Measurements from ENCODE around the gene TAF5.
A peak's percentile ranks its signal among the peaks of the same experiment; 100 is the strongest.
"Not testable (repeated sequence)": the region's sequence is repeated elsewhere in the genome, so short reads cannot be mapped to it uniquely, and the experiment has no call there.

The TAF5 gene

DNA sequence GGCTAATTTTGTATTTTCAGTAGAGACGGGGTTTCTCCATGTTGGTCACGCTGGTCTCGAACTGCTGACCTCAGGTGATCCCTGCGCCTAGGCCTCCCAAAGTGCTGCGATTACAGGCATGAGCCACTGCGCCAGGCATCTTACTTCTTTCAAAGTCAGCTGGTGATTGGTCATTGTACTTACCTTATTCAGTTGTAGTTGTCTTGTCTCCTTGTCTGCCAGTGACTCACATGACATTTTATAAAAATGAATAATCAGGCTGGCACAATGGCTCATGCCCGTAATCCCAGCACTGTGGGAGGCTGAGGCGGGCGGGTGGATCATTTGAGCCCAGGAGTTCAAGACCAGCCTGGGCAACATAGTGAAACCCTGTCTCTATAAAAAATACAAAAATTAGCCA lies 7.0 kb upstream of the TAF5 start:
- H3K27ac ChIP-seq (ENCODE audit: low read length); H3K36me3 ChIP-seq (ENCODE audit: control insufficient read depth in 1 of 2, insufficient read depth in 2 of 2, low read length in 2 of 2); H3K4me3 ChIP-seq (ENCODE audit: low read depth in 1 of 2, low read length in 2 of 2); H3K27me3 ChIP-seq (ENCODE audit: low read depth, low read length); H3K4me1 ChIP-seq (ENCODE audit: control insufficient read depth in 1 of 2, insufficient read depth in 2 of 2, low read length in 2 of 2); H3K9me3 ChIP-seq (ENCODE audit: control insufficient read depth in 1 of 2, low read length in 2 of 2): not testable (repeated sequence)

DNA sequence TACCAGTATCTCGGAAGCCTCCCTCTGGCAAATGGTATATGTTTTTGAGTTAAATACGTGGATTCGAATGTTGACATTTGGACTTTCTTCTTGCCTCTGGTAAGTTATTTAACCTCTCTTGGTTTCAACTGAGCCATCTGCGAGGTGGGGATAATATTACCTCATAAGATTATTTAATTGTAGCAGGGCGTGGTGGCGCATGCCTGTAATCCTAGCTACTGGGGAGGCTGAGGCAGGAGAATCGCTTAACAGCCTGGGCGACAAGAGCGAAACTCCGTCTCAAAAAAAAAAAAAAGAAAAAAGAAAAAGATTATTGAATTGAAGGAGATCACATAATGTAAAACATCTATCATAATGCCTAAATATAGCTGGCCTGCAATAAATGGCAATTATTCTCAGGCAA lies 396 bp upstream of the TAF5 start:
- Histone ChIP-seq H3K27ac (ENCODE audit: low read length) (peak overlapping the region; percentile 59), H3K36me3 (ENCODE audit: control insufficient read depth in 1 of 2, insufficient read depth in 2 of 2, low read length in 2 of 2) (no peaks in the 10 kb centered on the region), H3K27me3 (ENCODE audit: low read depth, low read length) (no peaks in the 10 kb centered on the region), H3K4me1 (ENCODE audit: control insufficient read depth in 1 of 2, insufficient read depth in 2 of 2, low read length in 2 of 2) (peaks cover 0 to 13% of the 10 kb centered on the region in 2 donors), H3K4me3 (ENCODE audit: low read depth in 1 of 2, low read length in 2 of 2) (peak overlapping the region; percentile 65 to 99), H3K9me3 (ENCODE audit: control insufficient read depth in 1 of 2, low read length in 2 of 2) (no peaks in the 10 kb centered on the region)

DNA sequence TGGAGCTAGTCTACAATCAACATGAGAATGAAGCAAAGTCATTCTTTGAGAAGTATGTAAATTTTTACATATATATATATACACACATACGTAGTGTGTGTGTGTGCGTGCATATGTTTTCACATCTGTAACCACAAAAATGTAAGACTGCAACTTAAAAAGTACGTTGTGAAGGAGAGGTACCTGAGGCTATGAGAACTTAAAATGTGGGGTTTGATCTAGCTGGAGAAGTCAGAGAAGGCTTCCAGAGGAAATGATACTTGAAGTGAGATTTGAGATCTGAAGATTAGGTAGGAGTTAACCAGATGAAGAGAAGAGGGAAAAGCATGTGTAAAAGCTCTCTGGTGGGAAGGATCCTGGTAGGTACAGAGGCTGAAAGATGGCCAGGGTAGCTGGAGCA lies 5.8 kb downstream of the TAF5 start:
- no peaks in the 10 kb centered on the region for H3K9me3 ChIP-seq (ENCODE audit: control insufficient read depth in 1 of 2, low read length in 2 of 2)
- H3K27me3 ChIP-seq (ENCODE audit: low read depth, low read length), result no peaks in the 10 kb centered on the region
- peaks cover 0 to 11% of the 10 kb centered on the region in 2 donors for H3K4me1 ChIP-seq (ENCODE audit: control insufficient read depth in 1 of 2, insufficient read depth in 2 of 2, low read length in 2 of 2)
- no peak overlapping the region for H3K4me3 ChIP-seq (ENCODE audit: low read depth in 1 of 2, low read length in 2 of 2)
- peaks cover 20 to 22% of the 10 kb centered on the region in 2 donors for H3K36me3 ChIP-seq (ENCODE audit: control insufficient read depth in 1 of 2, insufficient read depth in 2 of 2, low read length in 2 of 2)
- H3K27ac ChIP-seq (ENCODE audit: low read length), result no peak overlapping the region

DNA sequence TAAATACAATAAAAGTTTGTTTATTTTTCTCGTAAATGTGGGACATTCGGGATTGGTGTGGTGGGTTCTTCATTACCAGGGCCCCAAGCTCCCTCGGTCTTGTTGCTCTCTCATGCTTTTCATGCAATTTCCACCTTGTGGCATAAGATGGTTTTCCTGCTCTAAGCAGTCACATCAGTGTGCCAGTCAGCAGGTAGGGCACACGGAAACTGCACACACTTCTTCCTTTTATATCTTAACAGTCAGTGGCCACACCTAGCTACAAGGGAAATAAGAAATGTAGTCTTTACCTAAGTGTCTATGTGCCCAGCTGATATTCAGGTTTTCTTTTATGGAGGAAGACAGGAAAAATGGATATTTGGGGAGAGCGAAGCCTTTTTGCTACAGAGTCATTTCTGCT lies 6.5 kb downstream of the TAF5 start:
- Histone ChIP-seq H3K4me1 (ENCODE audit: control insufficient read depth in 1 of 2, insufficient read depth in 2 of 2, low read length in 2 of 2) (peaks cover 0 to 5% of the 10 kb centered on the region in 2 donors), H3K9me3 (ENCODE audit: control insufficient read depth in 1 of 2, low read length in 2 of 2) (no peaks in the 10 kb centered on the region), H3K27ac (ENCODE audit: low read length) (no peak overlapping the region), H3K36me3 (ENCODE audit: control insufficient read depth in 1 of 2, insufficient read depth in 2 of 2, low read length in 2 of 2) (peaks cover 20 to 25% of the 10 kb centered on the region in 2 donors), H3K4me3 (ENCODE audit: low read depth in 1 of 2, low read length in 2 of 2) (no peak overlapping the region), H3K27me3 (ENCODE audit: low read depth, low read length) (no peaks in the 10 kb centered on the region)

DNA sequence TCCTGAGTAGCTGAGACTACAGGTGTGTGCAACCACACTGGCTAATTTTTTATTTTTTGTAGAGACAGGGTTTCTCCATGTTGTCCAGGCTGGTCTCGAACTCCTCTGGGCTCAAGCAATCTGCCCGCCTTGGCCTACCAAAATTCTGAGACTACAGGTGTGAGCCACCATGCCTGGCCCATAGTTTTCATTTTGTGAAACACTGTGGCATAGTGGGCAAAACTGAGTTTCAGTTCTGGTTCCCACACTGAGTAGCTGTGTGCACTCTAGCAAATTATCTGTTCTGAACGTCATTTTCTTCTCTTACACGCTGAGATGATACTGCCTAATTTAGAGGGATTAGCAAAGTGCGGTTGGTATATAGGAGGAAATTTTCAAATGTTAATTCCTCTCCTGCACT lies 15.0 kb downstream of the TAF5 start:
- no peaks in the 10 kb centered on the region for H3K4me1 ChIP-seq (ENCODE audit: control insufficient read depth in 1 of 2, insufficient read depth in 2 of 2, low read length in 2 of 2)
- no peak overlapping the region for H3K27ac ChIP-seq (ENCODE audit: low read length)
- no peak overlapping the region for H3K4me3 ChIP-seq (ENCODE audit: low read depth in 1 of 2, low read length in 2 of 2)
- no peaks in the 10 kb centered on the region for H3K9me3 ChIP-seq (ENCODE audit: control insufficient read depth in 1 of 2, low read length in 2 of 2)
- H3K36me3 ChIP-seq (ENCODE audit: control insufficient read depth in 1 of 2, insufficient read depth in 2 of 2, low read length in 2 of 2), result peaks cover 12 to 28% of the 10 kb centered on the region in 2 donors
- H3K27me3 ChIP-seq (ENCODE audit: low read depth, low read length), result no peaks in the 10 kb centered on the region

DNA sequence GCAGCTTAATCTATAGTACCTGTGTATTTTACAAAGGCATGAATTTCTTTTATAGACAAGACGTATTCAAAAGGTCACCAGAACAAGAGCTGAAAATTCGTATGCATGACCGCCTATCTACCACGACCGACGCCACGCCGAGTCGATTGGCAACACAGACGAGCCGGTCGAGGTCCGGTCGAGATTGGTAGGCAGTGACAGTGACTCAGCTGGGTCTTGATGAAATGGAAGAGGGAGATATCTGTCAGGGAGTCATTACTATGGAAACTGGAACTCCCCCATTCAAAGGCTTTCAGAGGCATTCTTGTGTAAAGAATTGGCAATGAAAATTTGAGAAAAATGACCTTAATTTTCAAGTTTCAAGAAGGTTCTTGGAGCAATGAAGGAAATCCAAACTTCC lies 26.4 kb downstream of the TAF5 start:
- H3K36me3 ChIP-seq (ENCODE audit: control insufficient read depth in 1 of 2, insufficient read depth in 2 of 2, low read length in 2 of 2), result peaks cover 26 to 31% of the 10 kb centered on the region in 2 donors
- H3K27ac ChIP-seq (ENCODE audit: low read length), result no peak overlapping the region
- H3K4me3 ChIP-seq (ENCODE audit: low read depth in 1 of 2, low read length in 2 of 2), result no peak overlapping the region
- H3K4me1 ChIP-seq (ENCODE audit: control insufficient read depth in 1 of 2, insufficient read depth in 2 of 2, low read length in 2 of 2), result peaks cover 13 to 38% of the 10 kb centered on the region in 2 donors
- H3K27me3 ChIP-seq (ENCODE audit: low read depth, low read length), result no peaks in the 10 kb centered on the region
- H3K9me3 ChIP-seq (ENCODE audit: control insufficient read depth in 1 of 2, low read length in 2 of 2), result no peaks in the 10 kb centered on the region

DNA sequence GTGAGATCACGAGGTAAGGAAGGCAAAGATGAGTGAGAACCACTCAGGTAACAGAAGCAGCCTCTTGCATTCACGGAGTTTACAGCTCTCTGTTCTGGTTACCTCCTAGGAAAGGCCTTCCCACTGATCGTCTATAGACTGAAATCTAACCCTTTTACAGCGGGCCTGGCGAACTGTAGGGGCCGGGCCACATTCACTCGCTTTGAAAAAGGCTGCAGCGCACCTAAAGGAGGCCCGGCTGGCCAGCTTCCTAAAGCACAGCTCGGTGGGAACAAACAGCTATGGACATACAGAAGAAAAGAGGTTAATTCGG lies 27.9 kb downstream of the TAF5 start:
- H3K4me1 ChIP-seq (ENCODE audit: control insufficient read depth in 1 of 2, insufficient read depth in 2 of 2, low read length in 2 of 2), result peaks cover 13 to 38% of the 10 kb centered on the region in 2 donors
- H3K27ac ChIP-seq (ENCODE audit: low read length), result peak overlapping the region; percentile 94
- peaks cover 25 to 31% of the 10 kb centered on the region in 2 donors for H3K36me3 ChIP-seq (ENCODE audit: control insufficient read depth in 1 of 2, insufficient read depth in 2 of 2, low read length in 2 of 2)
- H3K9me3 ChIP-seq (ENCODE audit: control insufficient read depth in 1 of 2, low read length in 2 of 2), result no peaks in the 10 kb centered on the region
- no peaks in the 10 kb centered on the region for H3K27me3 ChIP-seq (ENCODE audit: low read depth, low read length)
- H3K4me3 ChIP-seq (ENCODE audit: low read depth in 1 of 2, low read length in 2 of 2), result peak overlapping the region; percentile 91 to 96

DNA sequence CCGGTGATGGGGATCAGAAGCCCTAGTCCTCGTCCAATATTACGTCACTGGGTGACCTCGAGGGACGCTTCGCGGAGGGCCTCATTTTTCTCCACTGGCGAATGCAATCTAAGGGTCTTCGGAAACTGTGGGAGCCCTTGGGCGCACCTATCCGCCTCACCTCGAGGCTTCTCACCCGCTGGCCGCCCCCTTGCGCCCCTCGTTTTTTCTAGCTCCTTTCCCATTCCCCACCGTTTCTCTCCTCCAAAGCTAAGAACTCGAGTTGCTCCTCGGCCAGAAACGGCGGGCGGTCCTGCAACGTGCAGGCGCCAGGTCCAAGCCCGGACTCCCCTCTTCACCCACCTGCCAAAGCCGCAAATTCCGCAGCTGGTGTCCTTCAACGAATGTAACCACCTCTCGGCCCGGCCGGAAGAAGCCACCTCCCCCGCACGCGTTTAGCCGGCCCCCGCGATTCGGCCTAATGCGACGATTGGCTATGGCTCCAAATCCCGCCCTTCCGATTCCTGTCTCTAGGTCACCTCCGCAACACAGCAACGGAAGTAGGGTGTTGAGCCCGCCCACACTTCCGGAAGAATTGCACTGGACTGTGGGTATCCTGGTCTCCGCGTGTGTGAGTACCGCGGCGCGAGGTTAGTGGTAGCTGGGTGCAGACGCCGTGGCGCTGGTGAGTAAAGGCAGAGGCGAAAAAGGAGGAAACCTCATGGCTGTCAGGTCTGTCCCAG lies 28.5 kb downstream of the TAF5 start, which contains the start of the genes ATP5MK and PDCD11:
ATP5MK (minus strand) TSS at position 409 of the 722 bp plus-strand sequence. CDS start 4,018 bp downstream, outside the sequence.
PDCD11 (plus strand) TSS at position 560 of the 722 bp plus-strand sequence. CDS start 1,801 bp downstream, outside the sequence.
- Histone ChIP-seq H3K4me1 (ENCODE audit: control insufficient read depth in 1 of 2, insufficient read depth in 2 of 2, low read length in 2 of 2) (peaks cover 13 to 38% of the 10 kb centered on the region in 2 donors), H3K27ac (ENCODE audit: low read length) (peak within 1 kb of the TSS; percentile 94), H3K27me3 (ENCODE audit: low read depth, low read length) (no peaks in the 10 kb centered on the region), H3K4me3 (ENCODE audit: low read depth in 1 of 2, low read length in 2 of 2) (peak within 1 kb of the TSS; percentile 91 to 96), H3K36me3 (ENCODE audit: control insufficient read depth in 1 of 2, insufficient read depth in 2 of 2, low read length in 2 of 2) (peaks cover 20 to 32% of the 10 kb centered on the region in 2 donors), H3K9me3 (ENCODE audit: control insufficient read depth in 1 of 2, low read length in 2 of 2) (no peaks in the 10 kb centered on the region)

DNA sequence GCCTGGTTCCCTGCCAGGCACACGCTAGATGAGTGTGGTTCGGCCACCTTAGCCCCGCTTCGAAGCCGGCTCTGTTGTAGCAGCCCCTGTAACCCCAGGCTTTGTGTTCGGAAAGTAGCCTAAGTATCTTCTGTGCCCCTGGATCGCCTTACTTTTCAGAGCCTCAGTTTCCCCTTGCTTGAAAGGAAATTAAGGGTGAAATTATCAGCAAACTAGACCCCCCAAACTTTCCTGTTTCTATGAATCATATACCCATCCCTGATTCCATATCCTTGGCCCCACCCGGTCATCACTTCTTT lies 29.0 kb downstream of the TAF5 start:
- H3K36me3 ChIP-seq (ENCODE audit: control insufficient read depth in 1 of 2, insufficient read depth in 2 of 2, low read length in 2 of 2), result peaks cover 18 to 38% of the 10 kb centered on the region in 2 donors
- no peaks in the 10 kb centered on the region for H3K27me3 ChIP-seq (ENCODE audit: low read depth, low read length)
- H3K4me3 ChIP-seq (ENCODE audit: low read depth in 1 of 2, low read length in 2 of 2), result peak overlapping the region; percentile 91 to 96
- peak overlapping the region; percentile 94 for H3K27ac ChIP-seq (ENCODE audit: low read length)
- H3K4me1 ChIP-seq (ENCODE audit: control insufficient read depth in 1 of 2, insufficient read depth in 2 of 2, low read length in 2 of 2), result peaks cover 13 to 38% of the 10 kb centered on the region in 2 donors
- no peaks in the 10 kb centered on the region for H3K9me3 ChIP-seq (ENCODE audit: control insufficient read depth in 1 of 2, low read length in 2 of 2)

DNA sequence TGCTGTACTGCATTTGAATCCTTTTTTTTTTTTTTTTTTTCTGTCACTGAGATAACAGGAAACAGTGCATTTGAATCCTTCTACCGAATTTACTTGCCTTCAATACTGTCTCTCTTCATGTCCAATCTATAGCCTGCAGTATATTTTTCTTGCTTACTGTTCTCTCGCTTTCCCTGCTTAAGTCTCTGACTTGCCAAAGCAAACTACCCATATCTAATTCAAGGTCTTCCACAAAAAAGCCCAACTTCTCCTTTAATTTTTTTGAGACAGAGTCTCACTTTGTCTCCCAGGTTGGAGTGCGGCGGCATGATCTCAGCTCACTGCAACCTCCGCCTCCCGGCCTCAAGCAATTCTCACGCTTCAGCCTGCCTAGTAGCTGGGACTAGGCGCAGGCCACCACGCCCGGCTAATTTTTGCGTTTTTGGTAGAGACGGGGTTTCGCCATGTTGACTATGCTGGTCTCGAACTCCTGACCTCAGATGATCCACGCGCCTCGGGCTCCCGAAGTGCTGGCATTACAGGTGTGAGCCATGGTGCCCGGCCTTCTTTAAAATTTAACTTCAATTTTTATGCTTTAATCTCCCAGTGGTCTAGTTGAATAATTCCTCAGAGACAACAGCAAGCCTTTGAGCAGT lies 29.5 kb downstream of the TAF5 start:
- no peaks in the 10 kb centered on the region for H3K27me3 ChIP-seq (ENCODE audit: low read depth, low read length)
- H3K4me1 ChIP-seq (ENCODE audit: control insufficient read depth in 1 of 2, insufficient read depth in 2 of 2, low read length in 2 of 2), result peaks cover 13 to 38% of the 10 kb centered on the region in 2 donors
- peaks cover 18 to 42% of the 10 kb centered on the region in 2 donors for H3K36me3 ChIP-seq (ENCODE audit: control insufficient read depth in 1 of 2, insufficient read depth in 2 of 2, low read length in 2 of 2)
- peak overlapping the region; percentile 94 for H3K27ac ChIP-seq (ENCODE audit: low read length)
- H3K4me3 ChIP-seq (ENCODE audit: low read depth in 1 of 2, low read length in 2 of 2), result peak overlapping the region; percentile 91 to 96
- no peaks in the 10 kb centered on the region for H3K9me3 ChIP-seq (ENCODE audit: control insufficient read depth in 1 of 2, low read length in 2 of 2)

DNA sequence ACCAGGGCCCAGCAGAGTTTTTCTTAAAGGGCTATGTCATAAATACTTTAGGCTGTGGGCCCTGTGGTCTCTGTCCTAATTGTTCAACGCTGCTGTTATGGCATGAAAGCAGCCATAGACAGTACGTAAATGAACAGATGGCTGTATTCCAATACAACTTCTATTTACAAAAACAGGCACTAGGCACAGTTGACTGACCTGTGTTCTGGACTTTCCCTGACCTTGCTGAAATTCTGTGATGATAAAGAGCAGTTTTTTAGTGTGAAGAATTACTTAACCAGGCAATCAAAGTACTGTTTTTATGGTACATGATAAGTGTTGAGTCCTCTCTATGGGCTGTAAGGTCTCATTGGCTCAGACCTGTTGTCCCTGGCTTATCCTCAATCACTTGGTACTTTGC lies 45.8 kb downstream of the TAF5 start:
- no peaks in the 10 kb centered on the region for H3K27me3 ChIP-seq (ENCODE audit: low read depth, low read length)
- no peak overlapping the region for H3K27ac ChIP-seq (ENCODE audit: low read length)
- peaks cover 72 to 76% of the 10 kb centered on the region in 2 donors for H3K36me3 ChIP-seq (ENCODE audit: control insufficient read depth in 1 of 2, insufficient read depth in 2 of 2, low read length in 2 of 2)
- H3K4me3 ChIP-seq (ENCODE audit: low read depth in 1 of 2, low read length in 2 of 2), result no peak overlapping the region
- no peaks in the 10 kb centered on the region for H3K9me3 ChIP-seq (ENCODE audit: control insufficient read depth in 1 of 2, low read length in 2 of 2)
- H3K4me1 ChIP-seq (ENCODE audit: control insufficient read depth in 1 of 2, insufficient read depth in 2 of 2, low read length in 2 of 2), result no peaks in the 10 kb centered on the region
